ENCODE data around the gene LCE3B.
"Not testable (repeated sequence)": the region's sequence is repeated elsewhere in the genome, so short reads cannot be mapped to it uniquely, and the experiment has no call there.

LCE3B gene

DNA sequence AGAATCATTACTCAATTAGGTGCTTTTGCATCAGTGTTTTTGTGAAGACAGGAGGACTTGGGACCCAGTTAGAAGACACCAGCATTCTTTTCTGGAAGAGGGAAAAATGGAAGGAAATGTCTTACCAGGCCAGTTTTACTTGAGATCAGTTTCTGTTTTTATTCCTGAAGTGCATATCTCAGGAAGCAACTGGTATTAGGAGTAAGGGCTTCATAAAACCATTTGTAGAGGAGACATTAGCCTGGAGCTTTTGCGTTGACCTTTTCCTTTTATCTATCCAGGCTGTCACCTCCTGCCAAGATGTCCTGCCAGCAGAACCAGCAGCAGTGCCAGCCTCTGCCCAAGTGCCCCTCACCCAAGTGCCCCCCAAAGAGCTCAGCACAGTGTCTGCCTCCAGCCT, at the start of gene LCE3B:
LCE3B (plus strand) TSS at position 301 of the 400 bp plus-strand sequence; CDS start at position 301, 0 bp downstream.
- DNase-seq, result no peak

GRCh38 chr1:152565115-152565514, 48.5 kb upstream of the LCE3B start:
- no peak for DNase-seq

DNA sequence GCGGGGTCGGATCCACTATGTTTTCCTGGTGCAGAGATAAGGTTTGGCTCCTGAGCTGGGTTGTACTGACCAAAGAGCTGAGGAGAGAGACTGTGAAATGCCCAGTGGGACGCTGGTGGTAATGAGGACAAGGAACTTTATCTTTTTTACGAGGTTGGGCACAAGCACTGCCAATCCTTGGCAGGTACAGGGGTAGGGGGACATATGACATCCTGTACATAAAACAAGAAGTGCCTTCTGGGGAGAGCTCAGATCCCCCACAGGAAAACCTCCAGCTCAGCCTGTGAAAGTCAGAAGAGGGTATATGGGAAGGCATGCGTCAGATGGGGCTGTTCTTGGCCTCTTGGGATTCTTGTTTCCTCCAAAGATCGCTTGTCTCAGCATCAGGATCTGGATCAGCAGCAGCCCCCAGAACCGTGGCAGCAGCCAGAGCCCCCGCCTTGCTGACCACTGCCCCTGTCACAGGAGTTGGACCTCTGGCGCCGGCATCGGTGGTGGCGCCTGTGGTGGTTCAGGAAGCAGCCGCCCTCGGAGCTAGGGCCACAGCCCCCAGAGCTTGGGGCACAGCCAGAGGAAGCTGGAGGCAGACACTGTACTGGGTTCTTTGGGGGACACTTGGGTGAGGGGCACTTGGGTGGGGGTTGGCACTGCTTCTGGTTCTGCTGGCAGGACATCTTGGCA, 47.9 kb upstream of the LCE3B start:
- no peak for DNase-seq

DNA sequence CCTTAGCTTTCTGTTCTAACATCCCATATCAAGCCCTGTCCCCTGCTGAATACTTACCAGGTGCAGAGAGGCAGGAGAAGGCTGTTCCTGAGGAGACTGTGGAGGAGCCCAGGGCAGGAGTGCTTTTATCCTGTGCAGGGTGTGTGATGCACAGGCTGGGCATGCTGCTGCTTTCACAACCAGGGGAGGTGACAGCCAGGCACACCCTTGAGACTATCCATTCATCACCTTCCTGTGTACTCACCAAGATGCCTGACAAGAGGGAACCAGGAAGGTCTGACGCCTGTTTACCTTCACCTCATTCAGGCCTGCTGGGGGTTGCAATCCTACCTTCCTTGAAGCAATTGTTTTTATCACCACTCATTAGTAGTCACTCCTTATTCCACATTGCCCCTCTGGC, 46.9 kb upstream of the LCE3B start, which contains the start of gene LCE3E:
LCE3E (minus strand) TSS at position 100 of the 400 bp plus-strand sequence. CDS start 572 bp downstream, outside the sequence.
- DNase-seq, result no peak

GRCh38 chr1:152577168-152577567, 36.4 kb upstream of the LCE3B start:
- no peak for DNase-seq

- not testable (repeated sequence) for DNase-seq
These were observed 34.1 kb upstream of the LCE3B start for GRCh38 chr1:152579526-152579925.

GRCh38 chr1:152580433-152580832, 33.2 kb upstream of the LCE3B start, which contains the start of gene LCE3D:
LCE3D (minus strand) TSS chr1:152580516; CDS start chr1:152579936, 580 bp downstream.
- no peak for DNase-seq

GRCh38 chr1:152582647-152583046, 31.0 kb upstream of the LCE3B start:
- no peak for DNase-seq

DNA sequence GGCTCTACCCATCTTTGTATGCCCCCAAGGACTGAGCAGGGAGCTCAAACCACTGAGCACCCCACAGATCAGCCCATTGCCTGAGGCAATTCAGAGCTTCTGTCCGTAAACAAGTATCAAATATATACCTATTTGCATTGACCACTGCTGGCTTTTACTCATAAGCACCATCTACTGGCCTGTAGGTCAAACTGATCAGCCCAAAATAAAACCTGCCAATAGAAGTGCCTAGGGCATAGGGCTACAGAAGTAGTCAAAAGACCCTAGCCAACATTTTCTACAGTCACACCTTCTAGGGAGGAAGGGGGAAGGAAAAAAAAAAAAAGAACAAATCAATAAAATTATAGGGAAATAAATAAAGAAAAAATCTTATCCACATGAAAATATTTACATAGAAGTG, 28.0 kb upstream of the LCE3B start:
- no peak for DNase-seq

DNA sequence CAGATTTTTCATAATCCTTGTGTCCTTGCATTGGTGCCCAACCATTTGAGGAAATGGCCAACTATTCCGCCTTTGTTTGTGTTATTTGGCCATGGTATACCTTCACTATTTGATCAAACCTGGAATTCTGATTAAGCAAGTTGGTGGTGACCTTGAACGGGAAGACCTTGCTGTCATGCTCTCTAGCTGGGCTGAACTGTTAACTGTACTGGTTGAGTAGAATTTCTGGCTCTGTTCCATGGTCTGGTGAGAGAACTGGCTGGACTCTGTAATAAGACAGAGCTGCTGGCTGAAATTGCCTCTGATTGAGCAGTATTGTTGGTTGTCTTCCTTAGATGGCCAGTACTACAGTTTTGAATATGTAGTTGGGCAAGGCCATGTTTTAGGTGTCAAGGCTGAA, 16.6 kb upstream of the LCE3B start:
- no peak for DNase-seq

DNA sequence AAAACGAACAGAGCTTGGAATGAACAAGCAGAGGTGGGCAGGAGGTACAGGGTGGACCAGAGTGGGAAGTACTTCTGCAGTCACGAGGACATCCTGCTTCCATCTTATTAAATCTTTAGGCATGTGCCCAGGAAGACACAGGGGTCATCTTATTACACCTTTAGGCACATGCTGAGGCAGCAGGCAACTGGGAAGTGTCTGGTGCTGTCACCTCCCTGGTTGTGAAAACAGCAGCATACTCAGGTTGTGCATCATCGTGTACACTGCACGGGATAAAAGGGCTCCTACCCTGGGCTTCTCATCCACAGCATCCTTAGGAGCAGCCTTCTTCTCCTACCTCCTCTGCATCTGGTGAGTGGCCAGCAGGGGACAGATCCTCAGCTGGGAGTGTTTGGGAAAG, 13.7 kb upstream of the LCE3B start, which contains the start of gene LCE3C:
LCE3C (plus strand) TSS at position 301 of the 400 bp plus-strand sequence. CDS start 498 bp downstream, outside the sequence.
- no peak for DNase-seq

GRCh38 chr1:152621993-152622392, 8.4 kb downstream of the LCE3B start:
- no peak for DNase-seq

DNA sequence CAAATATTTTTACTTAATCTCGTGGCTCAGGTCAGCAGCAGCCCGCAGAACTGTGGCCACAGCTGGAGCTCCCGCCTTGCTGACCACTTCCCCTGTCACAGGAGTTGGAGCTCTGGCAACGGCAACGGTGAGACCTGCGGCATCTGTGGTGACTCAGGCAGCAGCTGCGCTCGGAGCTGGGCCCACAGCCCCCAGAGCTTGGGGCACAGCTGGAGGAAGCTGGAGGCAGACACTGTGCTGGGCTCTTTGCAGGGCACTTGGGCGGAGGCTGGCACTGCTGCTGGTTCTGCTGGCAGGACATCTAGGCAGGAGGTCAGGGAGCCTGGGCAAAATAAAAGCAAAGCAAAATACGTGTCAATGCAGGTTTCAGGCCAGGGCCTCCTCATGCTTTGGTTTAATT, 9.2 kb downstream of the LCE3B start, which contains the start of gene LCE3A:
LCE3A (minus strand) TSS at position 301 of the 400 bp plus-strand sequence; CDS start at position 301, 0 bp downstream.
- no peak for DNase-seq

GRCh38 chr1:152623203-152623844, 9.7 kb downstream of the LCE3B start:
- no peak for DNase-seq

GRCh38 chr1:152626744-152627143, 13.1 kb downstream of the LCE3B start:
- DNase-seq, result no peak

- DNase-seq, result no peak
These were observed 17.0 kb downstream of the LCE3B start for GRCh38 chr1:152630596-152630995.

DNA sequence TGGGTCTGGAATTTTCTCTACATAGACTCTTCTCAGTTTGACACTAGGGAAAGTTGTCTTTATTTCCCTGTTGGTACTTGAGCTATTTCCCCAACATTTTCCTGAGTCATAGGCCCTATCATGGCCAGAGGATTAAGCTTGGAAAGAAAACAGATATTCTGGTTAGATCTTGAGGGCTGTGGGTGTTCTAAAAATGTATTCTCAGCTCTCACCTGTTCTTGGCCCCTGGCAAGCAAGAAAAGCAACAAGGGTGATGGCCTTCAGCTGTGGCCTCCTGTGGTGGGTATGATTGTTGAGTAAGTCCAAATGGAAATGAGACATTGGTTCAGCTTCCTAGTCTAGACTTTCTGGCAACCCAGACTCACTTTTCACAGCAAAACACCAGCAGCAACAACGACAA, 26.7 kb downstream of the LCE3B start:
- DNase-seq, result no peak

GRCh38 chr1:152643945-152644344, 30.3 kb downstream of the LCE3B start:
- DNase-seq, result no peak

DNA sequence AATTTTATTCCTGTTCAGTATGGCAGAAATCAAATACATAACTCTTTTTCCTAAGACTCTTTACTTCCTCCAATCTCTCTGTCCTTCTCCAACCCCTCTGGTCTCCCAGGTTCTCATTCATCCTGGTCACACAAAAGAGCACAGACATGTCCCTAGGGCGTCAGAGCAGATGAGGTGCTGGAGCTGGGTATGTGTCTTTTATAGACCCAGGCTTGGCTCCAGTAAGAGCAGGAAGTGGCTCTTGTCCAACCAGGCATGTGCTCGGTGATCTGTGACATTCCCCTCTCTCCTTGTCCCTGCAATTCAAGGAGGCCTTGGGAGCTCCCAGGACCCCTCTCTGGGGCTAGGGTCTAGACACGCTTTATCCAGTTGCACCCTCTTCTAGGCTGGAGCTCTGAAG, 31.5 kb downstream of the LCE3B start:
- no peak for DNase-seq

GRCh38 chr1:152646656-152647055, 33.0 kb downstream of the LCE3B start:
- no peak for DNase-seq

- DNase-seq, result no peak
These were observed 40.5 kb downstream of the LCE3B start for GRCh38 chr1:152654110-152654509.

GRCh38 chr1:152656459-152656858, 42.8 kb downstream of the LCE3B start:
- no peak for DNase-seq

- DNase-seq, result no peak
These were observed 44.1 kb downstream of the LCE3B start for GRCh38 chr1:152657677-152658076.

DNA sequence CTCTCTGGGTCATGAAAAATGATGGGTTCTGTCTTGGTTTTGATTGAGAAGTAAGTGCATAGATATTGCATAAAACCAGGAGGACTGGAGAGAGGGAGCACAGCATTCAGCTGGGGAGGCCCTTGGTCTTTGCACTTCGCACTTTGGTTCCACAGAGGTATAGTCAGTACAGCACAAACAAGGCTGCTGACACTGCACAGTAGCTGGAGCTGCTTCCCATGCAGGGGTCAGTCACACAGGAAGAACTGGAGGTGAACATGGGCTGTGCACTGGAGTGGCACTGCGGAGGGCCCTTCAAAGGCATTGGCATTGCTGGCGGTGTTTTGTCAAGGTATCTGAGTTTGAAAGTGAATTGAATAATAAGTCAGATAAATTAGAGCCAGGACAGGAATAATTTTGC, 45.0 kb downstream of the LCE3B start:
- no peak for DNase-seq
